HG03469 (cell line): ENCODE data around the gene ZNF503.

ENCODE experiments used
- ATAC-seq: cut with Tn5 transposase; IDR thresholded peaks from one replicate; pipeline ENCODE4 v1.9.1; 2021; ENCODE audit warnings: mild to moderate bottlenecking, moderate library complexity, moderate number of reproducible peaks; ENCODE audit not compliant: unreplicated experiment

Gene ZNF503

GRCh38 chr10:75432176-75432575, 30.6 kb upstream of the ZNF503 start:
- ATAC-seq: no peak

- ATAC-seq: no peak
These were observed 29.9 kb upstream of the ZNF503 start, which contains the start of gene LRMDA for GRCh38 chr10:75431180-75432111. Gene LRMDA (plus strand): TSS chr10:75431624.

GRCh38 chr10:75430000-75430763, 28.6 kb upstream of the ZNF503 start:
- ATAC-seq: no peak

- no peak for ATAC-seq
These were observed 27.7 kb upstream of the ZNF503 start for GRCh38 chr10:75429159-75429827.

GRCh38 chr10:75428434-75429158, 27.0 kb upstream of the ZNF503 start:
- ATAC-seq: no peak

GRCh38 chr10:75427951-75428350, 26.4 kb upstream of the ZNF503 start:
- ATAC-seq: no peak

GRCh38 chr10:75426880-75427279, 25.3 kb upstream of the ZNF503 start:
- no peak for ATAC-seq

GRCh38 chr10:75425291-75426079, 23.9 kb upstream of the ZNF503 start:
- no peak for ATAC-seq

- no peak for ATAC-seq
These were observed 23.0 kb upstream of the ZNF503 start for GRCh38 chr10:75424571-75424970.

GRCh38 chr10:75422913-75423312, 21.3 kb upstream of the ZNF503 start:
- ATAC-seq: no peak

- no peak for ATAC-seq
These were observed 17.1 kb upstream of the ZNF503 start for GRCh38 chr10:75418712-75419111.

GRCh38 chr10:75418293-75418692, 16.7 kb upstream of the ZNF503 start:
- no peak for ATAC-seq

- no peak for ATAC-seq
These were observed 16.0 kb upstream of the ZNF503 start for GRCh38 chr10:75417522-75417927.

GRCh38 chr10:75414527-75414926, 13.0 kb upstream of the ZNF503 start:
- ATAC-seq: no peak

- no peak for ATAC-seq
These were observed 8.8 kb upstream of the ZNF503 start for GRCh38 chr10:75410132-75411005.

- no peak for ATAC-seq
These were observed 7.6 kb upstream of the ZNF503 start for GRCh38 chr10:75408911-75409885.

GRCh38 chr10:75408509-75408875, 6.9 kb upstream of the ZNF503 start:
- ATAC-seq: no peak
